Astrocyte of the spinal cord (primary cell): ENCODE data around the gene SCN11A.
"Not testable (repeated sequence)": the region's sequence is repeated elsewhere in the genome, so short reads cannot be mapped to it uniquely, and the experiment has no call there.

Experiments
- DNase-seq: peaks from one replicate; pipeline ENCODE4 v3.0.0; 2011; ENCODE audit warnings: low read depth, low spot score
- H3K4me3 ChIP-seq: 2 replicates; pipeline ENCODE4 v1.5.1; 2011; ENCODE audit warnings: low read depth, mild to moderate bottlenecking, low read length, moderate library complexity
- CTCF ChIP-seq: IDR thresholded peaks from 2 replicates; pipeline ENCODE4 v1.5.1; 2012; ENCODE audit warnings: low read depth, mild to moderate bottlenecking, low read length, inconsistent platforms
- in situ Hi-C: cut with HindIII; loops from 2 replicates; pipeline ENCODE4 v1.10.0; 2017; ENCODE audit warnings: low sequenced_read_pairs

The SCN11A gene

GRCh38 chr3:39068556-39068955 is 16.8 kb upstream of the SCN11A start:
- TF ChIP-seq CTCF: no peak
- no peak for DNase-seq
- in situ Hi-C loops: no loop called here
- H3K4me3 ChIP-seq: no peak overlapping the region

GRCh38 chr3:39067286-39067685 is 15.5 kb upstream of the SCN11A start:
- DNase-seq: no peak
- no peak overlapping the region for H3K4me3 ChIP-seq
- in situ Hi-C loops: no loop called here
- TF ChIP-seq CTCF: no peak

GRCh38 chr3:39065197-39065596 is 13.5 kb upstream of the SCN11A start:
- DNase-seq: peak; percentile 49
- TF ChIP-seq CTCF: peak; percentile 63
- in situ Hi-C loops: no loop called here
- H3K4me3 ChIP-seq: no peak overlapping the region

- in situ Hi-C loops: no loop called here
- no peak overlapping the region for H3K4me3 ChIP-seq
- peak; percentile 62 for DNase-seq
- TF ChIP-seq CTCF: no peak
Observed at GRCh38 chr3:39064646-39065045, 12.9 kb upstream of the SCN11A start.

- H3K4me3 ChIP-seq: no peak overlapping the region
- no peak for DNase-seq
- no peak for TF ChIP-seq CTCF
- in situ Hi-C loops: no loop called here
Observed at GRCh38 chr3:39063143-39063542, 11.4 kb upstream of the SCN11A start.

- in situ Hi-C loops: no loop called here
- no peak for TF ChIP-seq CTCF
- H3K4me3 ChIP-seq: no peak overlapping the region
Observed at GRCh38 chr3:39062180-39062579, 10.4 kb upstream of the SCN11A start.

GRCh38 chr3:39061228-39061627 is 9.5 kb upstream of the SCN11A start:
- in situ Hi-C loops, H3K4me3 ChIP-seq, DNase-seq: not testable (repeated sequence)

More at GRCh38 chr3:39062180-39062579, 10.4 kb upstream of the SCN11A start:
- no peak for DNase-seq
